Activated naive CD4-positive, alpha-beta T cell (primary cell): ENCODE measurements around the gene DDX24.

Experiments
- DNase-seq, 4 experiments: peaks; one replicate each; lab custom pipeline; 2025; lab: John Stamatoyannopoulos, UW

DDX24 gene

GRCh38 chr14:94115058-94115591, 34.1 kb upstream of the DDX24 start:
- DNase-seq = no peak

GRCh38 chr14:94114589-94115057, 33.6 kb upstream of the DDX24 start:
- DNase-seq = no peak

- no peak for DNase-seq
These were observed 33.0 kb upstream of the DDX24 start for GRCh38 chr14:94113908-94114588.

- DNase-seq = no peak
These were observed 32.5 kb upstream of the DDX24 start for GRCh38 chr14:94113490-94113889.

- no peak for DNase-seq
These were observed 32.1 kb upstream of the DDX24 start for GRCh38 chr14:94113073-94113472.

- DNase-seq = no peak
These were observed 31.6 kb upstream of the DDX24 start for GRCh38 chr14:94112513-94113063.

GRCh38 chr14:94111276-94112095, 30.5 kb upstream of the DDX24 start:
- no peak for DNase-seq

GRCh38 chr14:94110552-94111181, 29.7 kb upstream of the DDX24 start, which contains the start of gene IFI27:
IFI27 (plus strand) TSS chr14:94110736.
- no peak for DNase-seq

GRCh38 chr14:94109915-94110250, 28.9 kb upstream of the DDX24 start:
- DNase-seq = no peak

GRCh38 chr14:94104731-94105130, 23.7 kb upstream of the DDX24 start:
- no peak for DNase-seq

- DNase-seq = no peak
These were observed 22.6 kb upstream of the DDX24 start for GRCh38 chr14:94103554-94104150.

GRCh38 chr14:94102768-94103482, 21.9 kb upstream of the DDX24 start:
- no peak for DNase-seq

- DNase-seq = no peak
These were observed 20.7 kb upstream of the DDX24 start for GRCh38 chr14:94101748-94102147.

- DNase-seq = no peak
These were observed 19.8 kb upstream of the DDX24 start for GRCh38 chr14:94100847-94101246.

GRCh38 chr14:94099006-94099405, 18.0 kb upstream of the DDX24 start:
- no peak for DNase-seq

GRCh38 chr14:94098326-94098992, 17.5 kb upstream of the DDX24 start:
- DNase-seq = no peak

GRCh38 chr14:94097091-94097490, 16.1 kb upstream of the DDX24 start:
- no peak for DNase-seq

- no peak for DNase-seq
These were observed 12.4 kb upstream of the DDX24 start for GRCh38 chr14:94093418-94093817.

GRCh38 chr14:94089479-94089878, 8.5 kb upstream of the DDX24 start:
- DNase-seq = no peak

GRCh38 chr14:94088516-94088915, 7.5 kb upstream of the DDX24 start:
- DNase-seq = no peak

- DNase-seq = no peak
These were observed 6.9 kb upstream of the DDX24 start for GRCh38 chr14:94087891-94088290.
